A549 (cell line): Measurements from ENCODE around the gene AR. TPM values are rescaled to one million over a fixed set of nuclear protein-coding genes. Genes with fewer than 3 reads are reported as not detected.
A peak's percentile ranks its signal among the peaks of the same experiment; 100 is the strongest.

ENCODE experiments used
- ATAC-seq, 2 experiments: fragments of 200-7000 bp in 1 of 2; fragments of >200 bp in 1 of 2; cut with Nextera tagmentation in 1 of 2; cut with Tn5 transposase in 1 of 2; 3 replicates each; pipeline versions ENCODE4 v1.8.0 to v1.9.1; 2018 to 2020; ENCODE audit warnings: mild to moderate bottlenecking in 1 of 2, moderate library complexity in 1 of 2
- CTCF ChIA-PET: fragments of 300-600 bp; sonication (Branson Sonifier 250); formaldehyde crosslinking; extraction: SDS; loops from one replicate; lab custom pipeline; 2021; ENCODE audit warnings: antibody characterized with exemption, inconsistent platforms; lab: Yijun Ruan, JAX
- POLR2A ChIA-PET: fragments of 350-600 bp; formaldehyde crosslinking; extraction: SDS; loops from one replicate; lab custom pipeline; 2021; ENCODE audit warnings: antibody characterized with exemption, inconsistent platforms; lab: Yijun Ruan, JAX
- DNase-seq, 2 experiments: peaks; one replicate each; pipeline versions ENCODE4 v3.0.0 to v3.0.0-alpha.2; 2011 to 2016; ENCODE audit warnings: low read depth in 1 of 2, low spot score in 1 of 2
- FAIRE-seq: peaks from 2 replicates; lab custom pipeline; 2011; peaks lifted over from hg19 to GRCh38; lab: Jason Lieb, UNC
- H3K27ac ChIP-seq, 2 experiments: fragments of >200 bp; sonication (Bioruptor Twin); formaldehyde crosslinking; 3 replicates each; pipeline ENCODE4 v1.5.1; 2016 to 2017
- H3K4me1 ChIP-seq: fragments of >200 bp; sonication (Bioruptor Twin); formaldehyde crosslinking; 3 replicates; pipeline ENCODE4 v1.6.1; 2016
- H3K4me2 ChIP-seq: fragments of >200 bp; sonication (Bioruptor Twin); formaldehyde crosslinking; 3 replicates; pipeline ENCODE4 v1.6.1; 2016
- H3K4me3 ChIP-seq: fragments of >200 bp; sonication (Bioruptor Twin); formaldehyde crosslinking; 3 replicates; pipeline ENCODE4 v1.5.1; 2016
- H3K9me3 ChIP-seq: fragments of >200 bp; sonication (Bioruptor Twin); formaldehyde crosslinking; 3 replicates; pipeline ENCODE4 v1.6.1; 2016
- BCL3 ChIP-seq: fragments of >200 bp; sonication (Bioruptor Twin); formaldehyde crosslinking; IDR thresholded peaks from 3 replicates; pipeline ENCODE4 v1.6.1; 2016
- CEBPB ChIP-seq, 2 experiments: fragments of >200 bp in 1 of 2; sonication (Bioruptor Twin) in 1 of 2; formaldehyde crosslinking in 1 of 2; IDR thresholded peaks; 2 replicates each; pipeline ENCODE4 v1.6.1; 2012 to 2016
- CHD2 ChIP-seq: fragments of 150-350 bp; IDR thresholded peaks from 2 replicates; pipeline ENCODE4 v1.6.1; 2014; ENCODE audit warnings: low read length; ENCODE audit not compliant: partially characterized antibody
- FOSB ChIP-seq: fragments of 250-450 bp; sonication (Bioruptor Pico); IDR thresholded peaks from 2 replicates; pipeline ENCODE4 v1.5.0; 2020; ENCODE audit warnings: mild to moderate bottlenecking, moderate library complexity
- GATA3 ChIP-seq: IDR thresholded peaks from 2 replicates; pipeline ENCODE4 v1.6.1; 2012; ENCODE audit warnings: borderline replicate concordance
- HOXB5 ChIP-seq: fragments of 250-450 bp; sonication (Bioruptor Pico); IDR thresholded peaks from 2 replicates; pipeline ENCODE4 v1.5.0; 2020; ENCODE audit warnings: mild to moderate bottlenecking, moderate library complexity
- KDM1A ChIP-seq: fragments of 200-600 bp; sonication (generic); IDR thresholded peaks from 2 replicates; pipeline ENCODE4 v1.6.1; 2016; ENCODE audit warnings: low read depth, mild to moderate bottlenecking
- NPAS2 ChIP-seq: fragments of 250-450 bp; sonication (Bioruptor Pico); IDR thresholded peaks from 2 replicates; pipeline ENCODE4 v1.8.0; 2022; ENCODE audit warnings: mild to moderate bottlenecking, moderate library complexity, borderline replicate concordance
- NR3C1 ChIP-seq: fragments of >200 bp; sonication (Bioruptor Twin); formaldehyde crosslinking; IDR thresholded peaks from 3 replicates; pipeline ENCODE4 v1.6.1; 2017
- PHF8 ChIP-seq: fragments of 200-600 bp; sonication (generic); IDR thresholded peaks from 2 replicates; pipeline ENCODE4 v1.6.1; 2016; ENCODE audit warnings: low read depth, mild to moderate bottlenecking, antibody characterized with exemption, moderate library complexity, borderline replicate concordance
- POLR2A ChIP-seq: IDR thresholded peaks from 2 replicates; pipeline ENCODE4 v1.6.1; 2012; ENCODE audit warnings: mild to moderate bottlenecking, low read length
- POLR2AphosphoS2 ChIP-seq: conservative IDR thresholded peaks from 2 replicates; pipeline ENCODE4 v1.6.1; 2012; ENCODE audit warnings: low read length, improper control_type of control experiment, inconsistent platforms
- RAD21 ChIP-seq, 2 experiments: fragments of >200 bp in 1 of 2; sonication (Bioruptor Twin) in 1 of 2; formaldehyde crosslinking in 1 of 2; IDR thresholded peaks in 1 of 2; conservative IDR thresholded peaks in 1 of 2; 2 replicates in 1 of 2; 3 replicates in 1 of 2; pipeline ENCODE4 v1.6.1; 2012 to 2018; ENCODE audit warnings: inconsistent platforms in 1 of 2
- RARB ChIP-seq: fragments of 250-450 bp; sonication (Bioruptor Pico); IDR thresholded peaks from 2 replicates; pipeline ENCODE4 v1.8.0; 2021; ENCODE audit warnings: mild to moderate bottlenecking, moderate library complexity
- RNF2 ChIP-seq: fragments of 200-600 bp; sonication (generic); IDR thresholded peaks from 2 replicates; pipeline ENCODE4 v1.6.1; 2016; ENCODE audit warnings: low read depth, mild to moderate bottlenecking, antibody characterized with exemption, moderate library complexity, borderline replicate concordance
- SMC3 ChIP-seq: fragments of >200 bp; sonication (Bioruptor Twin); formaldehyde crosslinking; IDR thresholded peaks from 3 replicates; pipeline ENCODE4 v1.6.1; 2018; ENCODE audit warnings: inconsistent platforms
- SREBF2 ChIP-seq: fragments of 450-650 bp; IDR thresholded peaks from 2 replicates; pipeline ENCODE4 v1.6.1; 2014; ENCODE audit warnings: mild to moderate bottlenecking, moderate library complexity
- TFCP2L1 ChIP-seq: fragments of 250-450 bp; sonication (Bioruptor Pico); IDR thresholded peaks from 2 replicates; pipeline ENCODE4 v1.5.0; 2021; ENCODE audit warnings: mild to moderate bottlenecking
- ZC3H11A ChIP-seq: fragments of 450-650 bp; IDR thresholded peaks from 2 replicates; pipeline ENCODE4 v1.6.1; 2014; ENCODE audit warnings: antibody characterized with exemption, mild to moderate bottlenecking
- ZNF302 ChIP-seq: fragments of 250-450 bp; sonication (Bioruptor Pico); IDR thresholded peaks from 2 replicates; pipeline ENCODE4 v1.9.0; 2021; ENCODE audit warnings: inconsistent platforms, mild to moderate bottlenecking, moderate library complexity
- ZSCAN20 ChIP-seq: fragments of 250-450 bp; sonication (Bioruptor Pico); IDR thresholded peaks from 2 replicates; pipeline ENCODE4 v1.8.0; 2022; ENCODE audit warnings: mild to moderate bottlenecking, moderate library complexity
- WGBS: methylation state at CpG from one replicate; pipeline ENCODE4 v1.1.6; 2017; ENCODE audit errors: missing lambda C conversion rate; 5-methylcytosine and 5-hydroxymethylcytosine counted together
- polyA plus RNA-seq, 4 experiments: library from polyadenylated mRNA; depleted of rRNA in 3 of 4; stranded (reverse); fragments of >200 nt; fragmentation: RNase III in 1 of 4; extraction: RNeasy Plus Mini Kit Qiagen cat#74134 plus additional on column Dnase treatment in 1 of 4; gene quantifications; 2 replicates in 3 of 4; 3 replicates in 1 of 4; pipeline ENCODE4 v1.2.3, GENCODE V29; 2011 to 2017
- TF ChIP-seq, protein P1 (sequence below): fragments of 450-650 bp; IDR thresholded peaks from 2 replicates; pipeline ENCODE4 v1.6.1; 2014; ENCODE audit warnings: antibody characterized with exemption

AR gene
- polyA plus RNA-seq, 2 of the 4 experiments (the other 2 are of a cell fraction): 2.2 to 8.7 TPM

DNA sequence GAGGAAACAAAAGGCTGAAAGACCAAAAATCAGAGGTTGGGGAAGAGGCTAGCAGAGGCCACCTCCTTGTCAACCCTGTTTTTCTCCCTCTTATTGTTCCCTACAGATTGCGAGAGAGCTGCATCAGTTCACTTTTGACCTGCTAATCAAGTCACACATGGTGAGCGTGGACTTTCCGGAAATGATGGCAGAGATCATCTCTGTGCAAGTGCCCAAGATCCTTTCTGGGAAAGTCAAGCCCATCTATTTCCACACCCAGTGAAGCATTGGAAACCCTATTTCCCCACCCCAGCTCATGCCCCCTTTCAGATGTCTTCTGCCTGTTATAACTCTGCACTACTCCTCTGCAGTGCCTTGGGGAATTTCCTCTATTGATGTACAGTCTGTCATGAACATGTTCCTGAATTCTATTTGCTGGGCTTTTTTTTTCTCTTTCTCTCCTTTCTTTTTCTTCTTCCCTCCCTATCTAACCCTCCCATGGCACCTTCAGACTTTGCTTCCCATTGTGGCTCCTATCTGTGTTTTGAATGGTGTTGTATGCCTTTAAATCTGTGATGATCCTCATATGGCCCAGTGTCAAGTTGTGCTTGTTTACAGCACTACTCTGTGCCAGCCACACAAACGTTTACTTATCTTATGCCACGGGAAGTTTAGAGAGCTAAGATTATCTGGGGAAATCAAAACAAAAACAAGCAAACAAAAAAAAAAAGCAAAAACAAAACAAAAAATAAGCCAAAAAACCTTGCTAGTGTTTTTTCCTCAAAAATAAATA is 179.9 kb downstream of the AR start:
- Histone ChIP-seq H3K4me2 (no peak overlapping the region), H3K27ac (no peak overlapping the region), H3K9me3 (no peaks in the 10 kb centered on the region), H3K4me3 (no peak overlapping the region), H3K4me1 (no peaks in the 10 kb centered on the region)
- ChIA-PET CTCF (interaction anchor here (1.1 kb wide), 1 partner anchor 9 kb away, joined by 3 read pairs; no protein-coding TSS in a partner anchor), POLR2A (no interaction called here)
- DNase-seq (no peak), FAIRE-seq (no peak), ATAC-seq (no peak)
- no peak for TF ChIP-seq RARB (CRISPR knock-in tag)
- WGBS: 60% methylated on average over 5 of the region's 5 CpGs

- no peak for FAIRE-seq
- Histone ChIP-seq H3K4me1 (no peaks in the 10 kb centered on the region), H3K4me3 (no peak overlapping the region), H3K27ac (no peak overlapping the region), H3K9me3 (no peaks in the 10 kb centered on the region), H3K4me2 (no peak overlapping the region)
- ChIA-PET POLR2A (no interaction called here), CTCF (interaction anchor here (1.1 kb wide), 1 partner anchor 10 kb away, joined by 3 read pairs; no protein-coding TSS in a partner anchor)
- no peak for ATAC-seq
- 52% methylated on average over 5 of the region's 5 CpGs for WGBS
- TF ChIP-seq NR3C1 (no peak), POLR2A (no peak), RAD21 (conservative IDR thresholded peaks at IDR 0.05 in 1 of 2, IDR thresholded peaks at IDR 0.05 in 1 of 2) (peak in 1 of 2 experiments; percentile 23; a peak in 1 of 5 replicates), ZNF302 (CRISPR knock-in tag) (no peak), SMC3 (no peak)
- DNase-seq: no peak
Measured at GRCh38 chrX:67724359-67725110, 180.7 kb downstream of the AR start.

GRCh38 chrX:67725471-67725870 is 181.7 kb downstream of the AR start:
- H3K27ac ChIP-seq: no peak overlapping the region
- CTCF ChIA-PET: no interaction called here
- DNase-seq: no peak
- ATAC-seq: no peak
- TF ChIP-seq SMC3 (no peak), FOSB (no peak), CEBPB (IDR thresholded peaks at IDR 0.05) (no peak), TFCP2L1 (CRISPR knock-in tag) (no peak), POLR2AphosphoS2 (no peak), RARB (CRISPR knock-in tag) (no peak), RNF2 (no peak), SREBF2 (no peak), ZC3H11A (no peak), NPAS2 (CRISPR knock-in tag) (no peak), HOXB5 (CRISPR knock-in tag) (no peak), KDM1A (no peak), ZSCAN20 (CRISPR knock-in tag) (no peak), PHF8 (no peak), BCL3 (no peak), RAD21 (conservative IDR thresholded peaks at IDR 0.05 in 1 of 2, IDR thresholded peaks at IDR 0.05 in 1 of 2) (no peak), GATA3 (no peak), CHD2 (no peak)
- TF ChIP-seq, protein P1, sequence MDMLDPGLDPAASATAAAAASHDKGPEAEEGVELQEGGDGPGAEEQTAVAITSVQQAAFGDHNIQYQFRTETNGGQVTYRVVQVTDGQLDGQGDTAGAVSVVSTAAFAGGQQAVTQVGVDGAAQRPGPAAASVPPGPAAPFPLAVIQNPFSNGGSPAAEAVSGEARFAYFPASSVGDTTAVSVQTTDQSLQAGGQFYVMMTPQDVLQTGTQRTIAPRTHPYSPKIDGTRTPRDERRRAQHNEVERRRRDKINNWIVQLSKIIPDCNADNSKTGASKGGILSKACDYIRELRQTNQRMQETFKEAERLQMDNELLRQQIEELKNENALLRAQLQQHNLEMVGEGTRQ: no peak
- TF ChIP-seq, all 56 proteins: peak for 0
- H3K4me2 ChIP-seq: no peak overlapping the region
- H3K4me1 ChIP-seq: no peaks in the 10 kb centered on the region
- POLR2A ChIA-PET: no interaction called here
- no peak for FAIRE-seq
- 45% methylated on average over 2 of the region's 2 CpGs for WGBS
- no peaks in the 10 kb centered on the region for H3K9me3 ChIP-seq
- H3K4me3 ChIP-seq: no peak overlapping the region
